Thyroid gland (tissue), 4 donors: ENCODE results near the gene ZNF248.

Source experiments
- POLR2A ChIP-seq, 2 donors: fragments of 450-650 bp; IDR thresholded peaks; one replicate each; pipeline ENCODE4 v1.6.1; 2017; ENCODE audit warnings: antibody characterized with exemption in 2 of 2, mild to moderate bottlenecking in 2 of 2, moderate library complexity in 1 of 2
- TF ChIP-seq, protein P1 (sequence below), 6 experiments: fragments of 200-600 bp in 3 of 6; fragments of 450-650 bp in 3 of 6; sonication (generic) in 3 of 6; IDR thresholded peaks; one replicate each; pipeline ENCODE4 v1.5.1; 2016 to 2019; ENCODE audit warnings: antibody characterized with exemption in 6 of 6, mild to moderate bottlenecking in 2 of 6, inconsistent platforms in 1 of 6, moderate library complexity in 1 of 6

DNA sequence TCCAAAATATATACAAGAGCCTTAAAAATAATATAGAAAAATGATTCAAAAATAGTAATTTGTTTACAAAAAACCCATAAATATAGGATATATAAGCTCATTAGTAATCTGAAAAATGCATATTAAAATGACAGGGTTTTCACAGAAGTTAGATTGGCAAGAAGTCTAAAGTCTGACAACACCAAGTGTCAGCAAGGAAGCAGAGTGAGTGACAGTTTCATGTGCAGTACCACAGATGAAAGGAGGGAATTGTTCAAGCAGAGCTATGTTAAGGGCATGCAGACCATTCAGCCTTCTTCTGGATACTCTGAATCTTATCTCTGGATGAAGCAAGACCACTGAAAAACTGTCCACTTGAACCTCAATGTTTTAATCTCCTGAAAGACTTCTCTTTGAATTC lies 55.9 kb downstream of the ZNF248 start:
- TF ChIP-seq, protein P1, sequence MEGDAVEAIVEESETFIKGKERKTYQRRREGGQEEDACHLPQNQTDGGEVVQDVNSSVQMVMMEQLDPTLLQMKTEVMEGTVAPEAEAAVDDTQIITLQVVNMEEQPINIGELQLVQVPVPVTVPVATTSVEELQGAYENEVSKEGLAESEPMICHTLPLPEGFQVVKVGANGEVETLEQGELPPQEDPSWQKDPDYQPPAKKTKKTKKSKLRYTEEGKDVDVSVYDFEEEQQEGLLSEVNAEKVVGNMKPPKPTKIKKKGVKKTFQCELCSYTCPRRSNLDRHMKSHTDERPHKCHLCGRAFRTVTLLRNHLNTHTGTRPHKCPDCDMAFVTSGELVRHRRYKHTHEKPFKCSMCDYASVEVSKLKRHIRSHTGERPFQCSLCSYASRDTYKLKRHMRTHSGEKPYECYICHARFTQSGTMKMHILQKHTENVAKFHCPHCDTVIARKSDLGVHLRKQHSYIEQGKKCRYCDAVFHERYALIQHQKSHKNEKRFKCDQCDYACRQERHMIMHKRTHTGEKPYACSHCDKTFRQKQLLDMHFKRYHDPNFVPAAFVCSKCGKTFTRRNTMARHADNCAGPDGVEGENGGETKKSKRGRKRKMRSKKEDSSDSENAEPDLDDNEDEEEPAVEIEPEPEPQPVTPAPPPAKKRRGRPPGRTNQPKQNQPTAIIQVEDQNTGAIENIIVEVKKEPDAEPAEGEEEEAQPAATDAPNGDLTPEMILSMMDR (IDR thresholded peaks at IDR 0.05): no peak
- no peak for TF ChIP-seq POLR2A (IDR thresholded peaks at IDR 0.05)
